NCI-H2029 (cell line): ENCODE measurements around the gene AP1M2.
"Not testable (repeated sequence)": the region's sequence is repeated elsewhere in the genome, so short reads cannot be mapped to it uniquely, and the experiment has no call there.

Experiments used
- DNase-seq: peaks from one replicate; lab custom pipeline; 2025; lab: John Stamatoyannopoulos, UW

Gene AP1M2

DNA sequence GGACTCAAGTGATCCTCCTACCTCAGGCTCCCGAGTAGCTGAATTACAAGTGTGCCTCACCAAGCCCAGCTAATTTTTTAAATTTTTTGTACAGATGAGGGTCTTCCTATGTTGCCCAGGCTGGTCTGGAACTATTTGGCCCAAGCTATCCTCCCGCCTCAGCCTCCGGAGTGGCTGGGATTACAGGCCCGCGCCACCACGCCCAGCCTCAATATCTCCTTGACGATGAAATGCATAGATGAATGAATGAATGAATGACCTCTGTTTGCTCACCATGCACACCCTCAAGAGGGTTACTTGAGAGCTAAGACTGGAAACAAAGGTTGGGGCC, 14.9 kb upstream of the AP1M2 start:
- DNase-seq, result no peak

DNA sequence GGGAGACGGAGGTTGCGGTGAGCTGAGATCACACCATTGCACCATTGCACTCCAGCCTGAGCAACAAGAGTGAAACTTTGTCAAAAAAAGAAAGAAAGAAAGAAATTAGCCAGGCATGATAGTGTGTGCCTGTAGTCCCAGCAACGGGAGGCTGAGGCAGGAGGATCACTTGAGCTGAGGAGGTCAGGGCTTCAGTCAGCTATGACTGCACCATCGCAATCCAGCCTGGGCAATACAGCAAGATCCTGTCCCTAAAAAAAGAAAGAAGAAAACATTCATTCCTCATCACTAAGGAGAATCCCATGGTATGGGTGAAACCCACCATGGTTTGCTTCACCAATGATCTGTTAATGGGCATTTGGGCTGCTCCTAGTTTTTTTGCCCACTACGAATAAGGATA, 13.0 kb upstream of the AP1M2 start:
- no peak for DNase-seq

- no peak for DNase-seq
Measured at GRCh38 chr19:10593820-10594637, 6.9 kb upstream of the AP1M2 start.

GRCh38 chr19:10593148-10593547, 6.0 kb upstream of the AP1M2 start:
- no peak for DNase-seq

GRCh38 chr19:10587839-10588150, 683 bp upstream of the AP1M2 start:
- DNase-seq, result no peak

DNA sequence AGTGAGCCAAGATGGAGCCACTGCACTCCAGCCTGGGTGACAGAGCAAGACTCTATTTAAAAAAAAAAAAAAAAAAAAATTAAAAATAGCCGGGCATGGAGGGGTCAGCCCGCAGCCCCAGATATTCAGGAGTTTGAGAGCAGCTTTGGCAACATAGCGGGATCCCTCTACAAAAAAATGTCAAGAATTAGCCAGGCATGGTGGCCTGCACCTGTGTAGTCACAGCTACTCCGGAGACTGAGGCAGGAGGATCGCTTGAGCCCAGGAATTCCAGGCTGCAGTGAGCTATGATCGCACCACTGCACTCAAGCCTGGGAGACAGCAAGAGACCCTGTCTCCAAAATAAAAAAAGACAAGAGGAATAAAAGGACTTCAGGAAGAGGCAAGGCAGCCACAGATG, 716 bp downstream of the AP1M2 start:
- DNase-seq, result no peak

DNA sequence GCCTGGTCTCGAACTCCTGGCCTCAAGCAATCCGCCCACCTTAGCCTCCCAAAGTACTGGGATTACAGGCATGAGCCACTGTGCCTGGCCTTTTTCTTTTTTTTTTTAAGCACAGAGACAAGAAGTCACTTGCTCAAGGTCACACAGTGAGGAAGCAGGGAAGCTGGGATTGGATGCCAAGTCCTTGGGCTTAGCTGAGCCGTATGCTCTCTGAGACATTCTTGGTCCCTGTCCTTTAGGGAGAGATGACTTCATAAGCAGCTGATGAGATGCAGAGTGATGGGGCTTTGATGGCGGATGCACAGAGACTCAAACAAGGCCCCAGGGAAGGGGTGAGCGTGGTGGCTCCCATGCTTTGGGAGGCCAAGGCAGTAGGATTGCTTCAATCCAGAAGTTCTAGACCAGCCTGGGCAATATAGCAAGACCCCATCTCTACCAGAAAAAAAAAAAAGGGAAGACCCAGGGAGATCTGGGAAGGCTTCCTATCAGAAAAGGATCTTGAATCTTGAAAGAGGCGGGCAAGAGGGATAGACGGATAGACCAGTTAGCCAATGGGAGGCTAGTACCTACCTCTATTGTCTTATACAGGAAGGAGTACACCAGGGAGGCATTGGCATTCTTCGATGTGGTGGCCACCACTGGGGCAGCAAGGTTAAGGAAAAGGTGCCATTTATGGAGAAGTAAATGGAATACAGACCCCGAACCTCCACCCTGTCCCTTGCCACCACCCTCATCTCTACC, 3.9 kb downstream of the AP1M2 start:
- DNase-seq, result no peak

DNA sequence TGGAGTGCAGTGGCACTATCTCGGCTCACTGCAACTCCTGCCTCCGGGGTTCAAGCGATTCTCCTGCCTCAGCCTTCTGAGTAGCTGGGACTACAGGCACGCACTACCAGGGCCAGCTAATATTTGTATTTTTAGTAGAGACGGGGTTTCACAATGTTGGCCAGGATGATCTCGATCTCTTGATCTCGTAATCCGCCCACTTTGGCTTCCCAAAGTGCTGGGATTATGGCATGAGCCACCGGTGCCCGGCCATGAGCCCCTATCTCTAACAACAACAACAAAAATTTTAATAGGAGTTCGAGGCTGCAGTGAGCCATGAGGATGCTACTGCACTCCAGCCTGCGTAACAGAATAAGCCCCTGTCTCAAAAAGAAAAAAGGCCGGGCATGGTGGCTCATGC, 5.0 kb downstream of the AP1M2 start:
- DNase-seq, result no peak

- peak; percentile 43 for DNase-seq
Measured at GRCh38 chr19:10580979-10581631, 6.0 kb downstream of the AP1M2 start.

GRCh38 chr19:10577951-10578350, 9.2 kb downstream of the AP1M2 start:
- no peak for DNase-seq

- no peak for DNase-seq
Measured at GRCh38 chr19:10575011-10575716, 11.9 kb downstream of the AP1M2 start.

GRCh38 chr19:10574462-10574861, 12.7 kb downstream of the AP1M2 start:
- no peak for DNase-seq

DNA sequence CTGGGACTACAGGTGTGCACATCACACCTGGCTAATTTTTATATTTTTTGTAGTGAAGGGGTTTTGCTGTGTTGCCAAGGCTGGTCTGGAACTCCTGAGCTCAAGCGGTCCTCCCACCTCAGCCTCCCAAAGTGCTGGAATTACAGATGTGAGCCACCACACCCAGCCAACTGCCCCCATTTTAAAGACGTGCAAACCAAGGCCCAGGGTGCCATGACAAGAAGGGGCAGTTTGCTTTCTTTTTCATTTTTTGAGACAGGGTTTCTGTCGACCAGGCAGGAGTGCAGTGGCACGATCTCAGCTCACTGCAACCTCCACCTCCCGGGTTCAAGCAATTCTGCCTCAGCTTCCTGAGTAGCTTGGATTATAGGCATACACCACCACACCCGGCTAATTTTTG, 13.3 kb downstream of the AP1M2 start:
- not testable (repeated sequence) for DNase-seq

- DNase-seq, result peak; percentile 99
Measured at GRCh38 chr19:10568826-10569651, 18.1 kb downstream of the AP1M2 start, which contains the start of gene CDKN2D. Gene CDKN2D, minus strand, starts transcription at chr19:10568979. Its CDS starts 326 bp downstream, at chr19:10568653.

DNA sequence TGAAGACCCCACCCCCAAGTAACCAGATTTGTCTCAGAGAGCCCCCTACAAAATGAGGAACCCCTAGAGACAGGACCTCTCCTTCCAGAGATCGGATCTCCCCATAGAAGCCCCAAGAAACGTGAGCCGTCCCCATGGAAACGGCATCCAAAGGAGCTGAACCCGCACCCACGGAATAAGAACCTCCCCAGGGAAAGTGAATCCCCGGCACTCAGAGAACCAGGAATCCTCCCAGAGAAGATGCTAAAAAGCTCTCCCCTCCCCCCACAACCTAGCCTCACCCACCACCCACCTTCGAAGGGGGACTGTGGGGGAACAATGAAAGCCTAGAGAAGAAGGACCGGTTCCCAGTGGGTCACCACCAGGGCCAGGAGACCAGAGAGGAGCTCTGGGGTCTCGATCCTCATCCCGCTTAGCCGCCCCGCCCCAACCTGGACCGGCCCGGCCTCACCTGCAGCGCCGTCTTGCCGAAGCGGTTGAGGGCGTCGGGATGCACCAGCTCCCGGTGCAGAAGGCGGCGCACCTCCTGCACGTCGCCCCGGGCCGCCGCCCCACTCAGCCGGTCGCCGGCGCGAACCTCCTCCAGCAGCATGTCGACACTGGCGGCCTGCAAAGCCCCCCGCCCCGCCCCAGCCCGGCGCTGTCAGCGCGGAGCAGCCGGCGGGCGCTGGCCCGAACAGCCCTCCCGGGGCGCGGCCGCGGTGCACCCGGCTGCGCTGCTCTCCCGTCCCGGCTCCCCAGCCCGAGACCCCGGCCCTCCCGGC, 18.9 kb downstream of the AP1M2 start:
- peak; percentile 54 for DNase-seq

DNA sequence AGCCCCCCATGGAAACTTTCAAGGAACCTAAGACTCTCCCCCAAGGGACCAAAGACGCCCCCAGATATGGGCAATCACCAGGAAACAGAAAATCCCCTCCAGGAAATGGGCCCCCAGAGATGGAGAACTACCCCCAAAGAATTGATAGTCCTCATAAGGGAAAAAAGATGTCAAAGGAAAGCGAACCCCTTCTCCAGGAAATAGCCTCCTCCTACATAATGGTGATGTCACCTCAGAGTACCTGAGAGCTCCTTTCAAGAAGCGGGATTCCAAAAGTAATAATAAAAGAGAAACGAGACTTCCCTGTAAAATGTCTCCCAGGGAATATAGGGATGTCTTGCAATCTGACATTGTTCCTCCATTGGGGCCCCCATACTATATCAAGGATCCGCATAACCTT, 19.5 kb downstream of the AP1M2 start:
- DNase-seq, result no peak

DNA sequence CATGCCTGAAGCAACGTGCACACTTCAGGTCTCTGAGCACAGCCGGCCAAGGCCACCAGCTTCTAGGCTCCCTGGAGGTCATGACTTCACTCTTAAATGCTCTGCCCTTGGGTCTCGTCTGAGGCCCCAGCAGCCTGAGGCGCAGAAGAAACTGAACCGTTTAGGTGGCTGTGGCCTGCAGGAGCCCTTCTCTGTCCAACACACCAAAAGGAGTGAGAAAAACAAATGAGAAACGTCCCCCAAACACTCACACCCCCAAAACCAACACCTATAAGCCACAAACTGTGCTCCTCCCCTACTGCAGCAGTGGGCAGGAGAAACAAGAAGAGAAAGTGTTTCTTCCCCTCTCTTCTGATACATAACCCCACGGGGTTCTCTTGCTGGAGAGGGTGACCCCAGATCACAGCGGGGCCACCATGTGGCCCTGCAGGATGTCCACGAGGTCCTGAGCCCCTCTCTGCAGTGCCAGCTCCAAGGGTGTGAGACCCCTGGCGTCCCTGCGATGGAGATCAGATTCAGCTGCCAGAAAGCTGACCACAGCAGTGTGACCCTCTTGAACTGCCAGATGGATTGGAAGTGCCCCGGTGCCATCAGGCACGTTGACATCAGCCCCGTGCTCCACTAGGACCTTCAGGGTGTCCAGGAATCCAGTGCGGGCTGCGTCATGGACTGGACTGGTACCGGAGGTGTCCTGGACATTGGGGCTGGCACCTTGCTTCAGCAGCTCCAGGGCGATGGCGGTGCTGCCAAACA, 20.3 kb downstream of the AP1M2 start:
- DNase-seq, result no peak

- no peak for DNase-seq
Measured at GRCh38 chr19:10566408-10566657, 20.8 kb downstream of the AP1M2 start.

GRCh38 chr19:10565567-10566407, 21.3 kb downstream of the AP1M2 start, which contains the start of gene KRI1:
Gene KRI1, minus strand, starts transcription at chr19:10566010. Its CDS starts 11 bp downstream, at chr19:10565999.
- DNase-seq, result peak; percentile 95
